Right lobe of liver (tissue), 4 donors: Measurements from ENCODE around the gene AHCYL2.

Source experiments
- CTCF ChIP-seq, 4 donors: fragments of 200-600 bp in 3 of 4; fragments of 450-650 bp in 1 of 4; IDR thresholded peaks; one replicate each; pipeline versions ENCODE4 v1.5.1 to v1.8.0; 2016 to 2022; ENCODE audit warnings: antibody characterized with exemption in 4 of 4, mild to moderate bottlenecking in 2 of 4
- POLR2A ChIP-seq: fragments of 450-650 bp; IDR thresholded peaks from one replicate; pipeline ENCODE4 v1.6.1; 2017; ENCODE audit warnings: antibody characterized with exemption, mild to moderate bottlenecking
- donor health status: DM: no; HTN: no; CAD: no.
- donor health status: DM: no; HTN: no; CAD: no.
- donor health status: DM: no; HTN: yes; CAD: no.

DNA sequence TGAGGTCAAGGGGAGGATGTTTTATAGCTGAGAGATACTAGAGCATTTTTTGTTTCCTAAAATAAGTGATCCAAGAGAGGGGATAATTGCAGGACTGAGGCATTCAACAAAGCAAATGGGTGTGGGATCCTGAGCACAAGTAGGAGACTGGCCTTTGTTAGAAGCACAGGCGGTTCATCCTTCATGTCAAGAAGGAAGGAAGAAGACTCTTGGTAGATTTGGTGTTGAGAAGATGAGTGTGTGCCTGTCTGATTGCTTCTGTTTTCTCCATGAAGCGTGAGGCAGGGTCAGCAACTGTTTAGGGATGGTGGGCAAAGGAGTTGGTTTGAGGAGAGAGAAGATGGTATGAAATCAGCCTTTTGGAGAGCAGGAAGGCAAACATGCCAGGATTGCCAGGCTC is 237.0 kb downstream of the AHCYL2 start:
- TF ChIP-seq CTCF (IDR thresholded peaks at IDR 0.05) (no peak), POLR2A (no peak)
